Stimulated activated CD8-positive, alpha-beta memory T cell treated with anti-CD3 and anti-CD28 coated beads, Interleukin-15, amount 100 ng/mL, for 1 hour (primary cell): ENCODE results near the gene PACSIN2.

ENCODE experiments used
- DNase-seq: peaks from one replicate; pipeline ENCODE4 v3.0.0-alpha.2; 2020; ENCODE audit warnings: low read depth

Gene PACSIN2

GRCh38 chr22:42905702-42906183, 109.2 kb downstream of the PACSIN2 start:
- DNase-seq = no peak

GRCh38 chr22:42905217-42905616, 109.7 kb downstream of the PACSIN2 start:
- DNase-seq = no peak

- DNase-seq = no peak
These were observed 110.9 kb downstream of the PACSIN2 start for GRCh38 chr22:42904050-42904449.

- DNase-seq = no peak
These were observed 112.0 kb downstream of the PACSIN2 start for GRCh38 chr22:42902875-42903510.

- DNase-seq = no peak
These were observed 113.0 kb downstream of the PACSIN2 start for GRCh38 chr22:42901790-42902508.

GRCh38 chr22:42897960-42898359, 117.0 kb downstream of the PACSIN2 start:
- no peak for DNase-seq

GRCh38 chr22:42895541-42895981, 119.4 kb downstream of the PACSIN2 start:
- DNase-seq = no peak

GRCh38 chr22:42895087-42895486, 119.9 kb downstream of the PACSIN2 start:
- DNase-seq = no peak

- no peak for DNase-seq
These were observed 121.4 kb downstream of the PACSIN2 start for GRCh38 chr22:42893371-42894150.

- DNase-seq = no peak
These were observed 122.2 kb downstream of the PACSIN2 start for GRCh38 chr22:42892571-42893316.

GRCh38 chr22:42892156-42892555, 122.8 kb downstream of the PACSIN2 start:
- no peak for DNase-seq

- DNase-seq = no peak
These were observed 123.3 kb downstream of the PACSIN2 start for GRCh38 chr22:42891696-42892095.

GRCh38 chr22:42891008-42891407, 123.9 kb downstream of the PACSIN2 start:
- no peak for DNase-seq

GRCh38 chr22:42889304-42889703, 125.6 kb downstream of the PACSIN2 start:
- no peak for DNase-seq

GRCh38 chr22:42887523-42888507, 127.1 kb downstream of the PACSIN2 start:
- no peak for DNase-seq

GRCh38 chr22:42887120-42887519, 127.8 kb downstream of the PACSIN2 start:
- DNase-seq = no peak

- DNase-seq = no peak
These were observed 129.5 kb downstream of the PACSIN2 start for GRCh38 chr22:42885446-42885845.

GRCh38 chr22:42884616-42885375, 130.2 kb downstream of the PACSIN2 start:
- DNase-seq = no peak

GRCh38 chr22:42883970-42884369, 131.0 kb downstream of the PACSIN2 start:
- no peak for DNase-seq

GRCh38 chr22:42883121-42883520, 131.8 kb downstream of the PACSIN2 start:
- no peak for DNase-seq
